HG02870 (cell line): ENCODE results near the gene HLTF.

Source experiments
- ATAC-seq: cut with Tn5 transposase; IDR thresholded peaks from one replicate; pipeline ENCODE4 v1.9.1; 2021; ENCODE audit warnings: mild to moderate bottlenecking, moderate library complexity; ENCODE audit not compliant: unreplicated experiment

The HLTF gene

GRCh38 chr3:149090461-149090860 lies 4.1 kb upstream of the HLTF start:
- ATAC-seq = no peak

GRCh38 chr3:149089395-149089794 lies 3.1 kb upstream of the HLTF start:
- ATAC-seq = no peak

- ATAC-seq = no peak
These were observed 875 bp upstream of the HLTF start for GRCh38 chr3:149087208-149087607.

GRCh38 chr3:149085828-149086231 lies 503 bp downstream of the HLTF start:
- ATAC-seq = peak; percentile 28

GRCh38 chr3:149081772-149082171 lies 4.6 kb downstream of the HLTF start:
- ATAC-seq = no peak

- ATAC-seq = no peak
These were observed 5.6 kb downstream of the HLTF start for GRCh38 chr3:149080699-149081091.

- ATAC-seq = no peak
These were observed 6.2 kb downstream of the HLTF start for GRCh38 chr3:149080011-149080698.

GRCh38 chr3:149077628-149078027 lies 8.7 kb downstream of the HLTF start:
- ATAC-seq = no peak

- no peak for ATAC-seq
These were observed 18.4 kb downstream of the HLTF start for GRCh38 chr3:149067883-149068282.

GRCh38 chr3:149061776-149062175 lies 24.6 kb downstream of the HLTF start:
- ATAC-seq = no peak

GRCh38 chr3:149058602-149059001 lies 27.7 kb downstream of the HLTF start:
- ATAC-seq = peak; percentile 85

GRCh38 chr3:149058198-149058597 lies 28.1 kb downstream of the HLTF start:
- ATAC-seq = no peak

- ATAC-seq = no peak
These were observed 30.8 kb downstream of the HLTF start for GRCh38 chr3:149055575-149055974.

GRCh38 chr3:149044339-149045083 lies 41.8 kb downstream of the HLTF start:
- no peak for ATAC-seq

GRCh38 chr3:149042789-149043386 lies 43.4 kb downstream of the HLTF start:
- peak; percentile 84 for ATAC-seq

- ATAC-seq = no peak
These were observed 48.0 kb downstream of the HLTF start for GRCh38 chr3:149038322-149038721.

GRCh38 chr3:149037684-149038083 lies 48.6 kb downstream of the HLTF start:
- ATAC-seq = no peak

- no peak for ATAC-seq
These were observed 55.2 kb downstream of the HLTF start for GRCh38 chr3:149031096-149031495.

- no peak for ATAC-seq
These were observed 59.6 kb downstream of the HLTF start for GRCh38 chr3:149026718-149027117.

GRCh38 chr3:149023951-149024350 lies 62.4 kb downstream of the HLTF start:
- ATAC-seq = no peak

GRCh38 chr3:149021830-149022229 lies 64.5 kb downstream of the HLTF start:
- no peak for ATAC-seq

GRCh38 chr3:149020839-149021252 lies 65.5 kb downstream of the HLTF start:
- ATAC-seq = no peak
